Measurements from ENCODE around the gene PLXNA4. TPM values are rescaled to one million over a fixed set of nuclear protein-coding genes. Genes with fewer than 3 reads are reported as not detected.
A peak's percentile ranks its signal among the peaks of the same experiment; 100 is the strongest.

The PLXNA4 gene
- total and polyA plus RNA-seq, 3 donors from 2014 or later = 3.4 to 5.5 (median 3.8) TPM

DNA sequence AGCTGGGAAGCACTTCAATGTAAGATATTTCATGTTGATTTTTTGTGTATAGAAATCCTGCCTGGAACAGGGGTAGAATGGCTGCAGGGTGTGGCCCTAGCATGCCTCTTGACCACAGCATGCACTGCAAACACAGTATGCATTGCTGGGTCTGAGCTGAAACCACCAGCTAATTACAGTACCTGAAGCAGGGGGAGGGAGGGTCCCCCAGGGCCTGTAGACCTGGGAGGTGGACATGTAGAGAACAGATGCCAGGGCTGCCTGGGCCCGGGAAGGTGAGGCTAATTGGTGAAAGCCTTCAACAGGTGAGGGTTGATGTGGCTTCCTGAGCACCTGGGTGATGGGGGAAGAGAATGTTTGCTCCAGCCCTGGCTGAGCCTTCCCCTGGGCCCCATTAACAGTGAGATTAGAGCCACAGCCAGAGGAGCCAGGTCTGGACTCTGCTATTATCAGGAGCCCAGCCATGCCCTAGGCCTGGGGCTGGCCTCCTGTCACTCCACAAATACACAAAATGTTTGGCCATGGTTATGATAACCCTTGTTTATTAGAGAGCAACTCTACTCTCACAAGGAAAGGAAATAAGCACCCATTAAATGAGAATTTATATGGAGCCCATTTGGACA, 83.3 kb downstream of the PLXNA4 start:
- no peaks in the 10 kb centered on the region for H3K9me3 ChIP-seq
- intact Hi-C loops (cut with DNase I; ENCODE audit: low total_unique reads) = no loop called here
- no peak for DNase-seq
- WGBS, 2 donors = 71 to 100% methylated on average over 1 of the region's 1 CpG
- no peak overlapping the region for H3K27ac ChIP-seq
- TF ChIP-seq POLR2A (IDR thresholded peaks at IDR 0.05) = no peak
- TF ChIP-seq CTCF (IDR thresholded peaks at IDR 0.05) = no peak
- H3K4me3 ChIP-seq = no peak overlapping the region
- no peaks in the 10 kb centered on the region for H3K27me3 ChIP-seq
- no peaks in the 10 kb centered on the region for H3K36me3 ChIP-seq (ENCODE audit: low read depth, missing control alignments)
- H3K4me1 ChIP-seq = no peaks in the 10 kb centered on the region

GRCh38 chr7:132491391-132491945, 84.8 kb downstream of the PLXNA4 start:
- no peaks in the 10 kb centered on the region for H3K27me3 ChIP-seq
- no peaks in the 10 kb centered on the region for H3K4me1 ChIP-seq
- no peak for TF ChIP-seq CTCF (IDR thresholded peaks at IDR 0.05)
- no peak for TF ChIP-seq POLR2A (IDR thresholded peaks at IDR 0.05)
- intact Hi-C loops (cut with DNase I; ENCODE audit: low total_unique reads) = no loop called here
- no peaks in the 10 kb centered on the region for H3K9me3 ChIP-seq
- H3K4me3 ChIP-seq = no peak overlapping the region
- no peak for DNase-seq
- H3K36me3 ChIP-seq (ENCODE audit: low read depth, missing control alignments) = no peaks in the 10 kb centered on the region
- 89 to 91% methylated on average over 8 of the region's 8 CpGs for WGBS, 2 donors
- H3K27ac ChIP-seq = no peak overlapping the region

DNA sequence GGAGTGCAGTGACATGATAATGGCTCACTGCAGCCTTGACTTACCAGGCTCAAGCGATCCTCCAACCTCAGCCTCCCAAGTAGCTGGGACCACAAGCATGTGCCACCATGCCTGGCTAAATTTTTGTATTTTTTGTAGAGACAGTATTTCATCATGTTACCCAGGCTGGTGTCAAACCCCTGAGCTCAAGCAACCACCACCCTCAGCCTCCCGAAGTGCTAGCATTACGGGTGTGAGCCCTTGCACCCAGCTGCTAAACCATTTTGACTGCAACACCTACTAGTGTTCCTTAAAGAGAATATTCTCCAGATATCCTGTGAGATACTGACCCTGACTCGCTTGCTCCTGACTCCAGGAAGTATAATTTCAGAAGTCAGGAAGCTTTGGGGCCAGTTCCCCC, 85.8 kb downstream of the PLXNA4 start:
- DNase-seq = no peak
- Histone ChIP-seq H3K36me3 (ENCODE audit: low read depth, missing control alignments) (no peaks in the 10 kb centered on the region), H3K27ac (no peak overlapping the region), H3K9me3 (no peaks in the 10 kb centered on the region), H3K4me1 (peaks cover 3% of the 10 kb centered on the region), H3K27me3 (no peaks in the 10 kb centered on the region), H3K4me3 (no peak overlapping the region)
- WGBS, 2 donors = 87 to 88% methylated on average over 4 of the region's 4 CpGs
- TF ChIP-seq CTCF (IDR thresholded peaks at IDR 0.05) (no peak), POLR2A (IDR thresholded peaks at IDR 0.05) (no peak)
- intact Hi-C loops (cut with DNase I; ENCODE audit: low total_unique reads) = no loop called here

GRCh38 chr7:132489776-132490237, 86.5 kb downstream of the PLXNA4 start:
- Histone ChIP-seq H3K27ac (no peak overlapping the region), H3K4me1 (peaks cover 3% of the 10 kb centered on the region), H3K9me3 (no peaks in the 10 kb centered on the region), H3K36me3 (ENCODE audit: low read depth, missing control alignments) (no peaks in the 10 kb centered on the region), H3K4me3 (no peak overlapping the region), H3K27me3 (no peaks in the 10 kb centered on the region)
- intact Hi-C loops (cut with DNase I; ENCODE audit: low total_unique reads) = loop anchor here (10.0 kb wide), 1 partner anchor 85 kb away; no protein-coding TSS in a partner anchor
- DNase-seq = no peak
- 86 to 93% methylated on average over 6 of the region's 6 CpGs for WGBS, 2 donors
- TF ChIP-seq POLR2A (IDR thresholded peaks at IDR 0.05) = no peak

DNA sequence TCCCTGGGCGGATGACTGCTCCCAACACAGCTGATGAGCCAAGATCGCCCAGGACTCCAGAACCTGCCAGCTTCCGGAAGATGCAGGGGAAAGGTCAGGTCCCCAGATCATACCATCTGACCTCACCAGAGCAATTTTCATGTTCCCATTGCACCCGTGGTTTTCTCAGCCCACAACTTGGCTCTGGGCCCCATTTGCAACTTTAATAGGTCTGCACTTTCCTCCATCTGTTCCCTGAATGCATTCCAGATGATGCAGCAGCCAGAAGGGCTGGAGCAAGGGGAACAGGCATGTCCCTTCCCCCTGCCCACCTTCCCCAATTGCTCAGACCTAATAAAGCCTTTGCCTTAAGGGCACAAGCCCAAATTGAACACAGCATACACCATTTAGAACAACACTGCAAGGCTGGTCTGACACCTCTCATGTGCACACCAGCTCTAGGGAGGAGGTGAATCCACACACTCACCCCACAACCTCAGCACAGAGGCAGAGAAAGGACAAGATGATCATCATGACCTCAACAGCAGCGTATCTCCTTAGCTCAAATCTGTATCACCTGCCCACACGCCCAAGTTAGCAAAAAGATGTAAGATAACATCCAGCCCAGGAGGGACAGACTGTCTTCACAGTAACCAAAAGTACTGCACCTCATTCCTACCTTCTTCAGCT, 87.5 kb downstream of the PLXNA4 start:
- Histone ChIP-seq H3K27ac (no peak overlapping the region), H3K4me3 (no peak overlapping the region), H3K36me3 (ENCODE audit: low read depth, missing control alignments) (no peaks in the 10 kb centered on the region), H3K27me3 (no peaks in the 10 kb centered on the region), H3K4me1 (peaks cover 3% of the 10 kb centered on the region), H3K9me3 (no peaks in the 10 kb centered on the region)
- peak; percentile 26 for DNase-seq
- intact Hi-C loops (cut with DNase I; ENCODE audit: low total_unique reads) = loop anchor here (10.0 kb wide), 1 partner anchor 84 kb away; no protein-coding TSS in a partner anchor
- no peak for TF ChIP-seq CTCF (IDR thresholded peaks at IDR 0.05)
- 80 to 82% methylated on average over 2 to 6 of the region's 6 CpGs for WGBS, 2 donors
